Measurements from ENCODE around the gene KIAA1755.
"Not testable (repeated sequence)": the region's sequence is repeated elsewhere in the genome, so short reads cannot be mapped to it uniquely, and the experiment has no call there.

The KIAA1755 gene

GRCh38 chr20:38290829-38291814, 30.6 kb upstream of the KIAA1755 start:
- peak in 3 of 58 donors; percentile 17 to 33 (median 17) for DNase-seq

GRCh38 chr20:38286586-38287531, 26.3 kb upstream of the KIAA1755 start:
- peak in 54 of 58 donors; percentile 18 to 90 (median 69) for DNase-seq

- no peak for DNase-seq
Measured at GRCh38 chr20:38284893-38285444, 24.4 kb upstream of the KIAA1755 start.

- DNase-seq = not testable (repeated sequence)
Measured at GRCh38 chr20:38284066-38284650, 23.6 kb upstream of the KIAA1755 start.

GRCh38 chr20:38283236-38283635, 22.7 kb upstream of the KIAA1755 start:
- DNase-seq = no peak

GRCh38 chr20:38281176-38281915, 20.8 kb upstream of the KIAA1755 start:
- DNase-seq = not testable (repeated sequence)

GRCh38 chr20:38278763-38279162, 18.2 kb upstream of the KIAA1755 start:
- no peak for DNase-seq

GRCh38 chr20:38278131-38278530, 17.6 kb upstream of the KIAA1755 start:
- DNase-seq = peak in 16 of 58 donors; percentile 5 to 56 (median 19)

- DNase-seq = no peak
Measured at GRCh38 chr20:38277691-38278090, 17.2 kb upstream of the KIAA1755 start.

GRCh38 chr20:38277285-38277684, 16.8 kb upstream of the KIAA1755 start:
- no peak for DNase-seq

GRCh38 chr20:38275815-38276550, 15.4 kb upstream of the KIAA1755 start:
- DNase-seq = no peak

- DNase-seq = no peak
Measured at GRCh38 chr20:38272961-38273360, 12.4 kb upstream of the KIAA1755 start.

- DNase-seq = no peak
Measured at GRCh38 chr20:38272398-38272797, 11.9 kb upstream of the KIAA1755 start.

GRCh38 chr20:38271608-38272120, 11.1 kb upstream of the KIAA1755 start:
- DNase-seq = no peak

- no peak for DNase-seq
Measured at GRCh38 chr20:38270869-38271605, 10.5 kb upstream of the KIAA1755 start.

- DNase-seq = no peak
Measured at GRCh38 chr20:38269715-38270114, 9.2 kb upstream of the KIAA1755 start.

- DNase-seq = no peak
Measured at GRCh38 chr20:38269040-38269439, 8.5 kb upstream of the KIAA1755 start.

GRCh38 chr20:38267901-38268514, 7.5 kb upstream of the KIAA1755 start:
- DNase-seq = no peak

Data from anterior cingulate cortex (tissue), 58 donors.